HEK293 (cell line): ENCODE results near the gene COX20.

Source experiments
- SALL2 ChIP-seq: fragments of 450-650 bp; formaldehyde crosslinking; IDR thresholded peaks from 2 replicates; pipeline ENCODE4 v1.5.0; 2017; ENCODE audit warnings: missing biosample characterization, mild to moderate bottlenecking, missing genetic modification characterization, borderline replicate concordance
- ZNF16 ChIP-seq: fragments of 450-650 bp; formaldehyde crosslinking; IDR thresholded peaks from 2 replicates; pipeline ENCODE4 v1.5.1; 2016; ENCODE audit warnings: low read depth, missing biosample characterization, missing genetic modification characterization
- ZNF174 ChIP-seq: fragments of 450-650 bp; formaldehyde crosslinking; IDR thresholded peaks from 2 replicates; pipeline ENCODE4 v1.5.0; 2017; ENCODE audit warnings: missing biosample characterization, mild to moderate bottlenecking, missing genetic modification characterization
- ZNF19 ChIP-seq: fragments of 450-650 bp; formaldehyde crosslinking; IDR thresholded peaks from 2 replicates; pipeline ENCODE4; 2016; ENCODE audit warnings: missing biosample characterization, missing genetic modification characterization, low read depth
- ZNF202 ChIP-seq: fragments of 450-650 bp; formaldehyde crosslinking; IDR thresholded peaks from 2 replicates; pipeline ENCODE4 v1.5.1; 2016; ENCODE audit warnings: missing biosample characterization, missing genetic modification characterization, borderline replicate concordance
- ZNF274 ChIP-seq, 2 experiments: fragments of 200-500 bp in 1 of 2; fragments of 450-650 bp in 1 of 2; sonication (Bioruptor generic) in 1 of 2; formaldehyde crosslinking in 1 of 2; IDR thresholded peaks; 2 replicates each; pipeline versions ENCODE4 v1.5.1 to v1.6.1; 2014 to 2016; ENCODE audit warnings: borderline replicate concordance in 1 of 2, inconsistent platforms in 1 of 2, low read length in 1 of 2, missing biosample characterization in 1 of 2, missing genetic modification characterization in 1 of 2
- ZNF341 ChIP-seq: fragments of 450-650 bp; formaldehyde crosslinking; IDR thresholded peaks from 2 replicates; pipeline ENCODE4; 2016; ENCODE audit warnings: low read depth, missing biosample characterization, missing genetic modification characterization
- ZNF391 ChIP-seq: fragments of 450-650 bp; formaldehyde crosslinking; IDR thresholded peaks from 2 replicates; pipeline ENCODE4 v1.5.1; 2016; ENCODE audit warnings: low read depth, missing biosample characterization, missing genetic modification characterization, borderline replicate concordance
- ZNF48 ChIP-seq: fragments of 450-650 bp; formaldehyde crosslinking; IDR thresholded peaks from 2 replicates; pipeline ENCODE4 v1.5.1; 2016; ENCODE audit warnings: missing biosample characterization, missing genetic modification characterization
- ZNF629 ChIP-seq: fragments of 450-650 bp; formaldehyde crosslinking; IDR thresholded peaks from 2 replicates; pipeline ENCODE4 v1.5.1; 2017; ENCODE audit warnings: missing biosample characterization, missing genetic modification characterization
- ZNF654 ChIP-seq: fragments of 450-650 bp; formaldehyde crosslinking; IDR thresholded peaks from 2 replicates; pipeline ENCODE4 v1.5.1; 2016; ENCODE audit warnings: low read depth, missing biosample characterization, missing genetic modification characterization
- ZNF664 ChIP-seq: fragments of 450-650 bp; formaldehyde crosslinking; IDR thresholded peaks from 2 replicates; pipeline ENCODE4 v1.5.1; 2016; ENCODE audit warnings: missing biosample characterization, missing genetic modification characterization
- ZNF670 ChIP-seq: fragments of 450-650 bp; formaldehyde crosslinking; IDR thresholded peaks from 2 replicates; pipeline ENCODE4 v1.5.1; 2016; ENCODE audit warnings: missing biosample characterization, missing genetic modification characterization, low read depth
- ZNF776 ChIP-seq: fragments of 450-650 bp; formaldehyde crosslinking; IDR thresholded peaks from 2 replicates; pipeline ENCODE4 v1.5.0; 2017; ENCODE audit warnings: missing biosample characterization, missing genetic modification characterization, borderline replicate concordance
- ZSCAN23 ChIP-seq: fragments of 450-650 bp; formaldehyde crosslinking; IDR thresholded peaks from 2 replicates; pipeline ENCODE4 v1.5.1; 2016; ENCODE audit warnings: missing biosample characterization, missing genetic modification characterization
- TF ChIP-seq, protein P1 (sequence below): fragments of 450-650 bp; formaldehyde crosslinking; IDR thresholded peaks from 2 replicates; pipeline ENCODE4 v1.5.1; 2016; ENCODE audit warnings: missing biosample characterization, missing genetic modification characterization
- TF ChIP-seq, protein P2 (sequence below): sonication (generic); formaldehyde crosslinking; IDR thresholded peaks from 2 replicates; pipeline ENCODE4 v1.8.1; 2022; ENCODE audit warnings: mild to moderate bottlenecking, moderate library complexity, missing genetic modification reagents
- TF ChIP-seq, protein P3 (sequence below): fragments of 450-650 bp; formaldehyde crosslinking; IDR thresholded peaks from 2 replicates; pipeline ENCODE4 v1.5.1; 2016; ENCODE audit warnings: missing biosample characterization, missing genetic modification characterization
- TF ChIP-seq, protein P4 (sequence below): fragments of 450-650 bp; formaldehyde crosslinking; IDR thresholded peaks from 2 replicates; pipeline ENCODE4 v1.5.1; 2016; ENCODE audit warnings: missing biosample characterization, missing genetic modification characterization
- TF ChIP-seq, protein P5 (sequence below): fragments of 450-650 bp; formaldehyde crosslinking; IDR thresholded peaks from 2 replicates; pipeline ENCODE4 v1.5.1; 2016; ENCODE audit warnings: missing biosample characterization, missing genetic modification characterization

The COX20 gene

DNA sequence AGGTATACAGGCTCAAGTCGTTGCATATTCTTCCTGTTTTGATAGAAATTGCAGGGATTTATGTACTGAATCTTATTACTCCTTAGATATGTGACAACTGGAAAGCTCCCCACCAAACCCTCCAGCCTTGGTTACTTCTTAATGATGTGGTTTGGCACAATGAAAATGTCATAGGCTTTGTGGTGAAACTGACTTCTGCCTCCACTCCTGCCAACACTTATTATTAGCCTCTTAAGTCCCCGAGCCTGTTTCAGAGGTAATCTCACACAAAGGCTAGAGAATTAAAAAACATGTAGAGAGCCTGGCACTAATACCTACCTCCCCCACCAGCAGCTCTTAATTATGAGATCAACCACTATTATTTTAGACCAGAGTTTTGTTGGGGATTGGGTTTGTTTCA lies 4.2 kb downstream of the COX20 start (continued):
- TF ChIP-seq, protein P1, sequence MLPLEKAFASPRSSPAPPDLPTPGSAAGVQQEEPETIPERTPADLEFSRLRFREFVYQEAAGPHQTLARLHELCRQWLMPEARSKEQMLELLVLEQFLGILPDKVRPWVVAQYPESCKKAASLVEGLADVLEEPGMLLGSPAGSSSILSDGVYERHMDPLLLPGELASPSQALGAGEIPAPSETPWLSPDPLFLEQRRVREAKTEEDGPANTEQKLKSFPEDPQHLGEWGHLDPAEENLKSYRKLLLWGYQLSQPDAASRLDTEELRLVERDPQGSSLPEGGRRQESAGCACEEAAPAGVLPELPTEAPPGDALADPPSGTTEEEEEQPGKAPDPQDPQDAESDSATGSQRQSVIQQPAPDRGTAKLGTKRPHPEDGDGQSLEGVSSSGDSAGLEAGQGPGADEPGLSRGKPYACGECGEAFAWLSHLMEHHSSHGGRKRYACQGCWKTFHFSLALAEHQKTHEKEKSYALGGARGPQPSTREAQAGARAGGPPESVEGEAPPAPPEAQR (tag by site-specific recombination), result no peak
- TF ChIP-seq ZNF19 (tag by site-specific recombination), result no peak
- TF ChIP-seq, protein P2, sequence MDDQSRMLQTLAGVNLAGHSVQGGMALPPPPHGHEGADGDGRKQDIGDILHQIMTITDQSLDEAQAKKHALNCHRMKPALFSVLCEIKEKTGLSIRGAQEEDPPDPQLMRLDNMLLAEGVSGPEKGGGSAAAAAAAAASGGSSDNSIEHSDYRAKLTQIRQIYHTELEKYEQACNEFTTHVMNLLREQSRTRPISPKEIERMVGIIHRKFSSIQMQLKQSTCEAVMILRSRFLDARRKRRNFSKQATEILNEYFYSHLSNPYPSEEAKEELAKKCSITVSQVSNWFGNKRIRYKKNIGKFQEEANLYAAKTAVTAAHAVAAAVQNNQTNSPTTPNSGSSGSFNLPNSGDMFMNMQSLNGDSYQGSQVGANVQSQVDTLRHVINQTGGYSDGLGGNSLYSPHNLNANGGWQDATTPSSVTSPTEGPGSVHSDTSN (CRISPR knock-in tag), result no peak
- no peak for TF ChIP-seq ZNF776 (tag by site-specific recombination)
- no peak for TF ChIP-seq ZNF174 (tag by site-specific recombination)
- TF ChIP-seq, protein P3, sequence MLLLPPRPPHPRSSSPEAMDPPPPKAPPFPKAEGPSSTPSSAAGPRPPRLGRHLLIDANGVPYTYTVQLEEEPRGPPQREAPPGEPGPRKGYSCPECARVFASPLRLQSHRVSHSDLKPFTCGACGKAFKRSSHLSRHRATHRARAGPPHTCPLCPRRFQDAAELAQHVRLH, result 0 out of 2 replicates have a peak, but pooled peaks have one; percentile 25
- no peak for TF ChIP-seq ZNF391 (tag by site-specific recombination)
- TF ChIP-seq ZSCAN23 (tag by site-specific recombination), result no peak
- TF ChIP-seq ZNF202 (tag by site-specific recombination), result no peak
- TF ChIP-seq, protein P4, sequence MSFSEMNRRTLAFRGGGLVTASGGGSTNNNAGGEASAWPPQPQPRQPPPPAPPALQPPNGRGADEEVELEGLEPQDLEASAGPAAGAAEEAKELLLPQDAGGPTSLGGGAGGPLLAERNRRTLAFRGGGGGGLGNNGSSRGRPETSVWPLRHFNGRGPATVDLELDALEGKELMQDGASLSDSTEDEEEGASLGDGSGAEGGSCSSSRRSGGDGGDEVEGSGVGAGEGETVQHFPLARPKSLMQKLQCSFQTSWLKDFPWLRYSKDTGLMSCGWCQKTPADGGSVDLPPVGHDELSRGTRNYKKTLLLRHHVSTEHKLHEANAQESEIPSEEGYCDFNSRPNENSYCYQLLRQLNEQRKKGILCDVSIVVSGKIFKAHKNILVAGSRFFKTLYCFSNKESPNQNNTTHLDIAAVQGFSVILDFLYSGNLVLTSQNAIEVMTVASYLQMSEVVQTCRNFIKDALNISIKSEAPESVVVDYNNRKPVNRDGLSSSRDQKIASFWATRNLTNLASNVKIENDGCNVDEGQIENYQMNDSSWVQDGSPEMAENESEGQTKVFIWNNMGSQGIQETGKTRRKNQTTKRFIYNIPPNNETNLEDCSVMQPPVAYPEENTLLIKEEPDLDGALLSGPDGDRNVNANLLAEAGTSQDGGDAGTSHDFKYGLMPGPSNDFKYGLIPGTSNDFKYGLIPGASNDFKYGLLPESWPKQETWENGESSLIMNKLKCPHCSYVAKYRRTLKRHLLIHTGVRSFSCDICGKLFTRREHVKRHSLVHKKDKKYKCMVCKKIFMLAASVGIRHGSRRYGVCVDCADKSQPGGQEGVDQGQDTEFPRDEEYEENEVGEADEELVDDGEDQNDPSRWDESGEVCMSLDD, result no peak
- peak; percentile 59; the same call in 1 of the 2 replicates for TF ChIP-seq ZNF664
- no peak for TF ChIP-seq ZNF670 (tag by site-specific recombination)
- no peak for TF ChIP-seq ZNF654 (tag by site-specific recombination)
- TF ChIP-seq ZNF48, result no peak
- TF ChIP-seq ZNF274 (IDR thresholded peaks at IDR 0.05; ENCODE audit: low read length), result no peak
- no peak for TF ChIP-seq ZNF274 (tag by site-specific recombination; IDR thresholded peaks at IDR 0.05; ENCODE audit: borderline replicate concordance)
- 0 out of 2 replicates have a peak, but pooled peaks have one; percentile 12 for TF ChIP-seq ZNF629 (tag by site-specific recombination)
- no peak for TF ChIP-seq ZNF341 (tag by site-specific recombination)
- TF ChIP-seq ZNF16 (tag by site-specific recombination), result no peak
- TF ChIP-seq, protein P5, sequence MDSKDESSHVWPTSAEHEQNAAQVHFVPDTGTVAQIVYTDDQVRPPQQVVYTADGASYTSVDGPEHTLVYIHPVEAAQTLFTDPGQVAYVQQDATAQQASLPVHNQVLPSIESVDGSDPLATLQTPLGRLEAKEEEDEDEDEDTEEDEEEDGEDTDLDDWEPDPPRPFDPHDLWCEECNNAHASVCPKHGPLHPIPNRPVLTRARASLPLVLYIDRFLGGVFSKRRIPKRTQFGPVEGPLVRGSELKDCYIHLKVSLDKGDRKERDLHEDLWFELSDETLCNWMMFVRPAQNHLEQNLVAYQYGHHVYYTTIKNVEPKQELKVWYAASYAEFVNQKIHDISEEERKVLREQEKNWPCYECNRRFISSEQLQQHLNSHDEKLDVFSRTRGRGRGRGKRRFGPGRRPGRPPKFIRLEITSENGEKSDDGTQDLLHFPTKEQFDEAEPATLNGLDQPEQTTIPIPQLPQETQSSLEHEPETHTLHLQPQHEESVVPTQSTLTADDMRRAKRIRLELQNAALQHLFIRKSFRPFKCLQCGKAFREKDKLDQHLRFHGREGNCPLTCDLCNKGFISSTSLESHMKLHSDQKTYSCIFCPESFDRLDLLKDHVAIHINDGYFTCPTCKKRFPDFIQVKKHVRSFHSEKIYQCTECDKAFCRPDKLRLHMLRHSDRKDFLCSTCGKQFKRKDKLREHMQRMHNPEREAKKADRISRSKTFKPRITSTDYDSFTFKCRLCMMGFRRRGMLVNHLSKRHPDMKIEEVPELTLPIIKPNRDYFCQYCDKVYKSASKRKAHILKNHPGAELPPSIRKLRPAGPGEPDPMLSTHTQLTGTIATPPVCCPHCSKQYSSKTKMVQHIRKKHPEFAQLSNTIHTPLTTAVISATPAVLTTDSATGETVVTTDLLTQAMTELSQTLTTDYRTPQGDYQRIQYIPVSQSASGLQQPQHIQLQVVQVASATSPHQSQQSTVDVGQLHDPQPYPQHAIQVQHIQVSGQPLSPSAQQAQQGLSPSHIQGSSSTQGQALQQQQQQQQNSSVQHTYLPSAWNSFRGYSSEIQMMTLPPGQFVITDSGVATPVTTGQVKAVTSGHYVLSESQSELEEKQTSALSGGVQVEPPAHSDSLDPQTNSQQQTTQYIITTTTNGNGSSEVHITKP, result no peak
- no peak for TF ChIP-seq SALL2 (tag by site-specific recombination)
